ENCODE results near the gene TJP1.
"Not testable (repeated sequence)": the region's sequence is repeated elsewhere in the genome, so short reads cannot be mapped to it uniquely, and the experiment has no call there.

The TJP1 gene

DNA sequence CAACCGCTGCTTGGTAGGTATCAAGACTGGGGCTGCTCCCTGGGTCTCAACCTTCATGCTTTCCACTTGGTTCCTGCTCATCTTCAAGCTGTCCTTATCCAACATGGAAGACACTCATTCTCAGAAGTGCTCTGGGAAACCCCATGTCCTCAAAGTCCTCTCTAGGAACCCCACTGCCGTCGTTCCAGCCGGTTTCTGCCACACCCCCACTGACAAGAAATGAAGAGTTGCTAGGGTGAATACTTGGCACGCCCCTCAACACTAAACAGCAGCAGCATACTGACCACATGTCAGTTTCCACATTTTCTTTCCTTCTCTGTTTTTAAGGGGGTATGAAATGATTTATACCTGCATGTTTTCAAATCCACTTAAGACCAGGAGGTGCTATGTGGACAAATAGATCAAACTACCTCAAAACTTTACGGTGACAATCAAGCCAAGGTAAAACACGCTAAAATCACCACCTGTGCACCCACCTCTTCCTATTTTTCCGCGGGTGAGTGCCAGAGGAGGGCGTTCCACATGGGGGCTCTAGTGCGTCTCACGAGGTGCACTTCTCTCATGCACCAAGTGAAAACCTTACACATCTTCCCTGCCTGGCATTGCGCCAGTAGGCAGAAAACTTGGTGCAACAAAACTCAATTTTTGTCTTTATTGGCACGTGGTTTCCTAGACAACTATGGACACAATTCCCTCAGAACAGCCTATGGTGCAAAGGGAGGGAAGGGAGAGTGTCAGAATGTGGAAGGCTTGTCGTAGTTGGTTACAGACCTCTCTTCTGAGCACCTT is 125.1 kb downstream of the TJP1 start:
- no peak for DNase-seq

DNA sequence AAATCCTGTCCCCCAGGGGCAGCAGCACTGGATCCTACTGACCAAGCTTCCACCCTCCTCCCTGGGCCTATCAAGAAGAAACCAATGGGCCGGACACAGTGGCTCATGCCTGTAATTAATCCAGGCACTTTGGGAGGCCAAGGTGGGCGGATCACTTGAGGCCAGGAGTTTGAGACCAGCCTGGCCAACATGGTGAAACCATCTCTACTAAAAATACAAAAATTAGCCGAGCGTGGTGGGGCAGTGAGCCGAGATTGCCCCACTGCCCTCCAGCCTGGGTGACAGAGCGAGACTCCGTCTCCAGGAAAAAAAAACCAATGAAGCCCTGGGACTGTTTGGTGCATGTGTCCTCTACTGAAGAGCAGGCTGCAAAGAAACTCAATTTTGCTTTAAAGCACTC is 125.8 kb downstream of the TJP1 start:
- not testable (repeated sequence) for DNase-seq

DNA sequence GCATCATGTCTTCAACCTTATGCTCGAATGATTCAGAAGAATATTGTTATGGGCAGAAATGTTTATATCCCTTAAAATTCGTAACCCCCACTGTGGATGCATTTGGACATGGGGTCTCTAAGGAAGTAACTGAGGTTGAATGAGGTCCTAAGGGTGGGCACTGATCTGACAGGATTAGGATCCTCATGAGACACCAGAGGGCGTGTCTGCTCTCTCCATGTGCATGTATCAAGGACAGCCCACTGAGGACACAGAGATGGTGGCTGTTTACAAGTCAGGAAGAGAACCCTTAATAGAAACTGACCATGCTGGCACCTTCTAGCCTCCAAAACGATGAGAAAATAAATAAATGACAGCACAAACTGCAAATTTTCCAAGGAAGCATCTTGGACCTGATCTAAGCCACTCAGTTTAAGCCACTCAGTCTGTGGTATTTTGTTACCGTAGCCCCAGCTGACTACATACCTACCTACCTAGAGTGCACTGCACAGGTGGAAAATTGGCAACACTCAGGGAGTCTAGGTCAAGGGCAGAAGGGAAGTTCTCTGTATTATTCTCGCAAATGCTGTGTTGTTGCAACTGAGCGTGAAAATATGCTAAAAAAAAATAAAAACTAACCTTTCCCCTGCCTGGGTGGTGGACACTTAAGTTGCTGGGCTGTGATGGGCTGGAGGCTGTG is 126.6 kb downstream of the TJP1 start:
- DNase-seq: no peak

DNA sequence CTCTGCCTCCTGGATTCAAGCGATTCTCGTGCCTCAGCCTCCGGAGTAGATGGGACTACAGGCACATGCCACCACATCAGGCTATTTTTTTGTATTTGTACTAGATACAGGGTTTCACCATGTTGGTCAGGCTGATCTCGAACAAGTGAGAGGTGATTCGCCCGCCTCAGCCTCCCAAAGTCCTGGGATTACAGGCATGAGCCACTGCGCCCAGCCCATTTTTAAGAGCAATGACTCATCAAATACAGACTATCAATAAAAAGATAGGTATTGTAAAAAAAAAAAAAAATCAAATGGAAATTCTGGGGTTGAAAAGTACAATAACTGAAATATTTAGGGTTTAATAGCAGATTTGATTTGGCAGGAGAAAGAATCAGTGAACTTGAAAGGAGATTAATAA is 129.0 kb downstream of the TJP1 start:
- no peak for DNase-seq

DNA sequence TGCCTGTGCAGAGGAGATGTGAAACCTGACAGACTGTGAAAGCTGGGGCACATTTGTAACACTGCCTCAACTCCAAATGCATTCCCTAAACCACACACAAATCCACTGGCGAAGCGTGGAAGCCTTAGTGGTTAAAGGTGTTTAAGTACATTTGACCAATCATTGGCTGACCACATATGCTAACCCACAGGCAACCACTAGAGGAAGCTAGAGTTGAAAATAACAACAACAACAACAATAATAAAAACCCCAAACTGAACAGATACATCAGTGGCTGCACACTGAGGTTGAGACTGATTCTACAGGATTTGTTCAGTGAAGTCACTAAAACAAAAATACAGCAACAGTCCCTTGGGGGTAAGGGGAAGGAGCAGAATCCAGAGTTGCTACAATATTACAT is 129.7 kb downstream of the TJP1 start:
- no peak for DNase-seq

DNA sequence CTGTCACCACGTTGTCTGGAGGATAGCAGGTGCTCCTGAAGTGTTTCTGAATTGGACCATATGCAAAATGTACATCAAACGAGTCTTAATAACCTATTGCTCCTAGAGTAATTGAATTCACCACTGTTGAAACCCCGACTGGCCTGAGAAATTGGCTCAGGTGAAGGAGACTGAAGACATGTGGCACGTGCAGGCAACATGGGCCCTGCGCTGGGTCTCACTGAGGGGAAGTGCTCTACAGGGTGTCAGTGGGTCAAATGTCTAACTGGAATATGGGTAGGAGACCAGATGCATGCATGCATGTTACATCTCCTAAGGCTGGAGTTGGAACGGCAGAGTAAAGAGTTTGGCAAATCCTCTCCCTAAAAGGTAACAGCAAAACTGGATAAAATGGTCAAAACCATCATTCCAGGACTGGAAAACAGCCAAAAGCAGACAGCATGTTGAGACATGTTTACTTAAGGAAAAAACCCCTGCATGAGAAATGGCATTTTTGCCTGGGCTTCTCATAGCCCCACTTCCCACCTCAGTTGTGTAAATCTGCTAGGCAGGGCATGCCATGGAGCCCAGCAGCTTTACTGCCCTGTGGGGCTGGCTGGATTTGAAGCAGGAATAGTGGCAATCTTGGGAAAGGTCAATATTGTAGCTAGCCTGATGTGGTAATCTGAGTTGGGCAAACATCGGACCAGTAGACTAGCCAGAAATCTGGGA is 131.3 kb downstream of the TJP1 start:
- no peak for DNase-seq

DNA sequence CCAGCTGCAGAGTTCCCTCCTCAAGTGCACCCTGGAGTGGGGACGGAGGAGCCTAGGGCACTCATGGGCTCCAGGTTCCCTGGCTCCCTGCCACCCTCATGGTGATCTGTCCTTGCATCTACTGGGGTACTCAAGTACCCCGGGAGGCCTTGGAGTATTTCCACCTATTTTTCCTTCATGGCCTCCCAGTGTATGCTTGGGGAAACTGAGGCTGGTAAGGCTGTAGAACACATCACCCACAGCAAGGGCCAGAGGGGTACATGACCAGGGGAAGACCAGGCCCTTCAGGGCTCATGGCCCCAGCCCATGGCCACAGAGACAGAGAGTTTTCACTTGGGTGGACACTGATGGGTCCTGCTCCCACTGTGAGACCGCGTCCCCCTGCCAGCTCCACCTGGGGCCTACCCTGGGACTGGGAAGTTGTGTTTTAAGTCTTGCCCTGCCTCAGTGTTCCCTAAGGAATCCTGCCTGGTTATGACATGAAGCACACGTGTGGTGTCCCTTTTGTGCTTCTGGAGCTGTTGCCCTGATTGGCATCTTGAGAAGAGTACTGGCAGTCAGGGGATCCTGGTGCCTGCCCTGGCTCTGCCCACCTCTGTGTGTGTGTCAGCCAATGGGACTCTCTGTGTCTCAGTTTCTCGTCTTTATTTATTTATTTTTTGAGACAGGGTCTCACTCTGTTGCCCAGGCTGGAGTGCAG is 132.8 kb downstream of the TJP1 start:
- no peak for DNase-seq

DNA sequence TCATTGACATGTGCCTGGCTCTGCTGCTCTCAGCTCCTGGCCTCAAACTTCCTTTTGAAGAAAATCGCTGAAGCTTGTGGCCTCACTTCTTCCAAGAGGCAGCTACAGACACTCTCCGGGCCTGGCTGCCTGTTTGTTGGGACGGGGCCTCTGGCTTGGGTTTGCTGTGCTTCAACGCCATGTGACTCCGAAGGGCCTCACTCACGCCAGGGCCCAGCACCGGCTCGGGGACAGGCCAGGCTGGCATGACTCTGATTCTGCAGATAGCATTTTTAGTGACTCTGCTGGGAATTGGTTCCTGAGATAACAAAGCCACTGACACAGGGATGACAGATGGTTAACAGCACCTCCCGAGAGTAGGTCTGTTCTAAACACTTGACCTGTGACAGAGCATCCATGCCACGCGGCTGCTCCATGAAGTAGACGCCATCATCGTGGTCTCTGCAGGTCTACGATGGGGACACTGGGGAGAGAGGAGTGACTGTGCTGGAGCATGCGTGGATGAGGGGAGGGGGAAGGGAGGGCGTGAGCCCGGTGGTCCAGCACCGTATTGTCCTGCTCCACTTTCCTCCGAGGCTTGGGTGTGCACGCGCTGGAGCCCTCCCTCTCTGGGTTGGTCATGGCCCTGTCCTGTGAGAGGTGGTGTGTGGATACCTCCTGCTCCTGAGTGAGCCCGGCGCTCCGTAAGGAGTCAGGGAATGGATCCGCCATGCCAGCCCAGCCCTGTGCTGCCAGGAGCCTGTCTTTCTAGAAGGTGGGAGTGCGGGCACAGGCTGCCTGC is 133.6 kb downstream of the TJP1 start:
- no peak for DNase-seq

DNA sequence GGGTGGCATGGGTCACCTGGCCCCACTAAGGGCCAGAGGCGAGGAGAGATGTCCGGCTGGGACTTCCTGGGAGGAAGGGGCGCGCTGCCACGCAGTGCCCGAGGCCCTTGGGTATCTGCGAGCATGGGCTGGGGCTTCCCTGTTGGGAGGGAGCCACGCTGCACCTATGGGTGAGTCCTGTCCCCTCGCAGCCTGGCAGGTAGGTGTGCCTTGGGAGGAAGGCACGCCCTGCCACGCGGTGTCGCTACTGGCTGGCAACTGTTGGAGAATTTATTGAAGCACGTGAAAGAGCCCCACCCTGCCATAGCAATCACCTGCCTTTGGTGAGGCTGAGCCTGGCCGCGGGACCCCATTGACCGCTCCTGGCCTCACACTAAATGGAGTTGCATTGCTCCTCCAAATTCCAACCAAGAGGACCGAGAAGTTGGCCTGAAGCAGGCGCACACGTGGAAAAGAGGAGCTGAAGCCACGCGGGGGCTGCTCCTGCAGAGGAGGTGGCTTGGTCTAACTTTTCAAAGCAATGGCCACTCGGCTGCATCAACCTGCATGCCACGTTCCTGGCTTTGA is 134.2 kb downstream of the TJP1 start:
- DNase-seq: no peak

DNA sequence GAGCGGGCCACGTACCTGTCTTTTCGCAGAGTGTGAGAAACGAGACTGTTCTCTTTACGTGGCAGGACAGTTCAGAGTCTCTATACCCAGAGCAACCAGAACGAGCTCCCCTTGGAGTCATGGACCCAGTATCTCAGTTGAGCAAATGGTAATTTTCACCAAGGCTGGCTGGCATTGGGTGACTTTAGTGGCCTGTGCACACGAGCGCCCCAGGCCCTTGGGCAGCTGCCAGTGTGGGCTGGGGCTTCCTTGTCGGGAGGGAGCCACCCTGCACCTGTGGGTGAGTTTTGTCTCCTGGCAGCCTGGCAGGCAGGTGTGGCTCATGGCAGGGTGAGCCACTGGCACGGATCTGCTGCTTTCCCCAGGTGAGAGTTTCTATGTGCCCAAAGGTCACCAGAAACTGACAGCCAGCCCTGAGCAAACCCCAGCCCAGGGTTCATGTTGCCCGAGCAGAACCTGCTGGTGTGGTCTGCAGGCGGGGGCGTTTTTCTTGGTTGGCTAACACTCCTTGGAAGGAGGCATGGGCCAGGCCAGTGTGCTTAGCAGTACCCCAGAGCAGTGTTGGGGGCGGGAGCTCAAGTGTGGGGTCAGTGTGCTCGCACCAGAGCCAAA is 135.0 kb downstream of the TJP1 start:
- no peak for DNase-seq

DNA sequence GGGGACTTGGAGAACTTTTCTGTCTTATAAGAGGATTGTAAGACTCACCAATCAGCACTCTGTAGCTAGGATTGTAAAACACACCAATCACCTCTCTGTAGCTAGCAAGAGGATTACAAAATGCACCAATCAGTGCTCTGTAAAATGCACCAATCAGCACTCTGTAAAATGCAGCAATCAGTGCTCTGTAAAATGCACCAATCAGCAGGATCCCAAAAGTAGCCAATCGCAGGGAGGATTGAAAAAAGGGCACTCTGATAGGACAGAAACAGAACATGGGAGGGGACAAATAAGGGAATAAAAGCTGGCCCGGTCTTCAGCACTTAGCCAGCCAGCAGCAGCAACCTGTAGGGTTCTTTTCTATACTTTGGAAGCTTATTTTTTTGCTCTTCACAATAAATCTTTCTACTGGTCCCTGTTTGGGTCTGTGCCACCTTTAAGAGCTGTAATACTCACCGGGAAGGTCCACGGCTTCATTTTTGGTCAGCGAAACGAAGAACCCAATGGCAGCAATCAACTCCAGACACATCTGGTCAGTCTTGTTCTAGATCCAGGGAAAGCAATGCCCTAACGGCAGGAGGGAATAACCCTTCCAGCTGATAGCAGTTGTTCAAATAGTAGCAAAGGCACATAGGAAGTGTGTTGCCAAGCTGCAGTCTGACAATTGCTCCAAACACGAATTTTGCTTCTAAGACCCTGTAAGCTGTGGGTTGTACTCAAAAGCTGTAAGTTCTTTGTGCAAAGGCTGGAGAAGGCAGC is 135.6 kb downstream of the TJP1 start:
- DNase-seq: no peak

DNA sequence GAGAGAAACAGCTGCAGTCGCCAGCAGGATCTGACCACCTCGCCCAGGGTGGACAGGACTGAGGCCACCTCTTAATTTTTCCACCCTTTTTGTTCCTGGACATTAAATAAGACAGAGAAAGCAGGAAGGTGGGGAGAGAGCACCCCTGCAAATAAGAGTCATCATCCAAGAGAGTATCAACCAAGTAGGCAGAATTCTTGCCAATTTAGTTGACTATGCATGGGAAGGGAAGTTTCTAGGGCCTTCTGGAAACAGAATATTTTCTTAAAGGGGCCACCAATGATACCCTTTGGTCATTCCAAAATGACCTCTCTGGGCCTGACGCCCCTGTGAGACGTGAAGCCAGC is 136.2 kb downstream of the TJP1 start:
- DNase-seq: no peak

DNA sequence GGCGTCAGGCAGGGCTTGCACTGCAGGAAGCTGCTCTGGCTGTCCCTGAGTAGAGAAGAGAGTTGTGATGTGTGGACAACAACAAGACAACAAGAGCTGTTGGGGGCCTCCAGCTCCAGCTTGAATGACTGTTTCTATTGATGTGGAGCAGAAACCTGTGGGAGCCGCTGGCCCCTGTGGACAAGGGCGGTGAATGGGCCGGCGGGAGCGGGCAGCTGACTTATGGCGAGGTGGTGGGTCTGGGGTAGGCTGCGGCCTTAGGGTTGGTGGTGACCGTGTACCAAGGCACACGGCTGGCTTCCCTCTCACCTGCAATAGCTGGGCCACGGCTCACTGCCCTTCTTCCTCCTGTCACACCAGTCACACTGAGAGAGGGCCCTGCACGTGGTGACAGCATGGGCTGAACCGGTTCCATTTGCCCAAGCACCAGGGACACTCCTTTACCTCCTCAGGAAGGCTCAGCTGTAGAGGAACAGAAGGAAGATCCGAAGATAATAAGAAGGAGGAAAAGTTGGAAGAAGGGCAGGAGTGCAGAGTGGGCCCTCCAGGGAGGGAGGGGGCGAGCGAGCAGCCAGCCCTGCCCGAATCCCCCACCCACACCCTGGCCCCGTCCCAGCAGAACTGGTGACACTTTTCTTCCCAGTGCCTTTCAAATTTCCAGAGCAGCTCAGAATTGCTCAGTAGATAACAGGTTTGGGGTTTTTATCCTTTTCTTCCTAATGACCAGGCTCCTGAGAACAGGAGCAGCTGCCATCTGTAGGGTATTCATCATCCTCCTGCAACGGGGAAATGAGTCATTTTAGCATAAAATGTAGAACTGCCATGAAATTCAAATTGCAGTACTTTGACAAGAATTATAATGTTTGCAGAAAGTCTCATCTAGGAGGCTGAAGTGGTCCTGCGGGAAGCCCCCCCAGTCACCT is 136.9 kb downstream of the TJP1 start:
- DNase-seq: no peak

DNA sequence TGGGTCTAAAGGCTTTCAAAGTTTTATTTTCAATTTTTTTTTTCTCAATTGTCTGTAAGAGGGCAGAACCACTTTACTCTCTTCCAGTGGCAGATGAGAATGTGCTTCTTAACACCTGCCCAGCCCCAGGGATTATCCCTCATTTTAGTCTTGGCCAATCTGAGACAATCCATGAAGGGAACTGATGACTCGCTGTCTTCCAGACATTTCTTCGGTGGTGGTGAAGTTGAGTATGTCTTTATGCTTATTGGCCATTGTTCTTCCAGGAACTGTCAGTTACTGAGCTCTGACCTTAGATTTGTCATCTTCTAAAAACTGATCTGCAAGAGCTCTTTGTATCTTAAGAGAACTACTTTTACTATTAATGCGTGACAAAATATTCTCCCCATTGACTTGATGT is 139.5 kb downstream of the TJP1 start:
- DNase-seq: no peak

DNA sequence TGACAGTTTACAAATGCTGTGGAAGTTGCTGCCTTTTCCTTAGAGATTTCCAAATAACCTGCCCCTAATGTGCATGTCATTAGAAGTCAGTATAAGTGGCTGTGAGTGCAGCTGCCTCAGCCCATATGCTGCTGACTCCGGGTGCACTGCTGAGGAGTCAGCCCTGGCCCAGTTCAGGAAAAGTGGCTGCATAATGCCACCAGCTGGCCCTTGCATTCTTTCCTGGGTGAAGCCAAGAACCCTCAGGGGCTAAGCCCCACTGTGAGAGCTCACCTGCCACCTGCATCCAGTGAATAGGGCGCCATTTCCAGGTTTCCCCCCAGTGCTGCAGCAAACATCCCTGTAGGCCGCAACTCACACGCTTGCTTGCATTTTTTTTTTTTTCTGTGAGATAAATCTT is 139.9 kb downstream of the TJP1 start:
- DNase-seq: no peak

DNA sequence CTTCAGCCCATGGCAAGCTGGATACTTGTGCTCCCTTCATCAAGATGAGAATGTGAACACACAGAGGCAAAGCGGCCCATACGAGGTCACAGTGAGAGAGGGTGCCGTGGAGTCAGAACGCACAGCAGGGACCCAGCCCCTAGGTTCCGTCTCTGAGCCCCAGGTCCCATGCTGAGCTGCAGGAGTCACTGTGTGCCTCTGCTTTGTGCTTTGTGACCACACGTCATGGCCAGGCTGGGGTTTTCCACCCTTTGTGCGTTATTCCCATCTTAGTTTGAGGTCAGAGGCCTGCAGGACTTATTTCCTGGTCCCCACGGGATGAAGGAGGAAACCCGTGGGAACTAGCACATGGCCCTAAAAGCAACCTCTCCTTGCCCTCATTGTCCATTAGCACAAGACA is 140.3 kb downstream of the TJP1 start:
- no peak for DNase-seq

DNA sequence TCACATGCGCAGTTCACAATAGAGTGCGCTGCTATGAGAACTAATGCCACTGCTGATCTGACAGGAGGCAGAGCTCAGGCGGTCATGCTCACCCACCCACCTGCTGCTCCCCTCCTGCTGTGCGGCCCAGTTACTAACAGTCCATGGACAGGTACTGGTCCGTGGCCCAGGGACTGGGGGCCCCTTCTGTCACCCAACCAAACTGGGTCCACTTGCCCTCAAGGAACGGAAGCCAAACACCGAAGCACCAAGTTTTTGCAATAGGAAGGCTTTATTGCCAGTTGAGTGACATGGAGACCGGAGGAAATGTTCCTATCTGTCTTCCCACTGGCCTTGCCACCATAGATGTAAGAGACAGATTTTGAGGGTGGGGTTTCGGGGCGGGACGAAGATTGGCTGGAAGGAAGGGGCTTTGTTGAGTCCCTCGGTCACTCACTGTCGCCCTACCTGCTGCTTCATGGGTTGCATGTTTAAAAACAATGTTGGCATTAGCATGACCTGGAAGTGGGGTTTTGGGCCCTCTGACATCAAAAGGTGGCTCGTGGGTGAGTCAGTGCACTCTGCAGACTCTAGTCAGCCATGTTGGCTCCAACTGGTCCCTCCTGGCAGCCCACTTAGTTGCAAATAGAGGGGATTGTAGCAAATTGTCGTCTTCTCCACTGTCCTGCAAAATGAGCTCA is 141.0 kb downstream of the TJP1 start:
- DNase-seq: no peak

DNA sequence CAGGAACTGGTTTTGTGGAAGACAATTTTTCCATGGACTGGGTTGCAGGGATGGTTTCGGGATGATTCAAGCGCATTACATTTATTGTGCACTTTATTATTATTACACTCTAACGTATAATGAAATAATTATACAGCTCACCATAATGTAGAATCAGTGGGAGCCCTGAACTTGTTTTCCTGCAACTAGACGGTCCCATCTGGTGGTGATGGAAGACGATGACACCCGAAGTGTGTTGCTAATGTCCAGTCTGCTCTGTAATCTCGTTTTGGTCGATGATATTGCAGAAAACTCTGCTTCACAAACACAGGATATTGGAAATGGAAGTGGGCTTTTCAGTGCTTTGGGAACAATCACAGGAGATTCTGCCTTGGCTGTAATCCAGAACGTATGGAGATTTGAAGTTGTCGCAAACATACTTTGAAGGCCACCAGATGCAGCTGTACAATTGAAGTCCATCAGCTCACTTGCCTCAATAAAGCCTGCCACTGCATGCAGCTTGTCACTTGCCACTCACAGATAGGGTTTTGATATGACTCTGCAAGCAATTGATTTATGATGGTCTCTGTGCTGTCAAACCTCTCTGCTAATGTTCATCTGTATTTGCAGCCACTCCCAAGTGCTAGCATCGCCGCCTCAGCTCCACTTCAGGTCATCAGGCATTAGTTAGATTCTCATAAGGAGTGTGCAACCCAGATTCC is 141.7 kb downstream of the TJP1 start:
- no peak for DNase-seq

All from NCI-H1436 (cell line).